ENCODE data around the gene NCKAP5. TPM values are rescaled to one million over a fixed set of nuclear protein-coding genes. Genes with fewer than 3 reads are reported as not detected.

Gene NCKAP5
- total and polyA plus RNA-seq, 9 of the 15 experiments (the other 6 are each of a cell fraction or from before 2014, with no cell fraction given) = not detected

- TF ChIP-seq CHCHD3 (CRISPR knock-in tag; IDR thresholded peaks at IDR 0.05) (no peak), RBM39 (optimal IDR thresholded peaks at IDR 0.05; ENCODE audit: low read depth, low read length) (no peak), RBM15 (IDR thresholded peaks at IDR 0.05; ENCODE audit: insufficient read depth, low read length) (no peak), THRA (IDR thresholded peaks at IDR 0.05) (no peak), ELF2 (CRISPR knock-in tag; IDR thresholded peaks at IDR 0.05) (no peak), SMARCA4 (IDR thresholded peaks at IDR 0.05) (no peak), PHTF2 (CRISPR knock-in tag; IDR thresholded peaks at IDR 0.05) (no peak), SMARCC2 (IDR thresholded peaks at IDR 0.05; ENCODE audit: low read depth) (no peak)
Observed at GRCh38 chr2:133198678-133199077, 369.6 kb downstream of the NCKAP5 start (continued).

- no peak overlapping the region for H3K9ac ChIP-seq (ENCODE audit: insufficient read depth in 1 of 2, low read depth in 2 of 2, low read length in 2 of 2)
- ChIA-PET CTCF (ENCODE audit: low intra/inter-chr PET ratio) (no interaction called here), POLR2A (interaction anchor here (0.6 kb wide), 1 partner anchor 1708 kb away, joined by 3 read pairs; no protein-coding TSS in a partner anchor)
- H3K27ac ChIP-seq (ENCODE audit: extremely low read depth, low read depth, low read length) = no peak overlapping the region
- in situ Hi-C loops (cut with MboI) (no loop called here), intact Hi-C loops (cut with micrococcal nuclease) (no loop called here)
- no peaks in the 10 kb centered on the region for H3K9me1 ChIP-seq (ENCODE audit: control insufficient read depth, insufficient read depth, low read length)
- no peak overlapping the region for H3K4me3 ChIP-seq
- no peak for FAIRE-seq
- H3K79me2 ChIP-seq (ENCODE audit: control insufficient read depth, insufficient read depth, low read length) = no peaks in the 10 kb centered on the region
- no peaks in the 10 kb centered on the region for H3K36me3 ChIP-seq (ENCODE audit: control insufficient read depth, insufficient read depth, low read length)
- no peaks in the 10 kb centered on the region for H3K9me3 ChIP-seq (replicated peaks; ENCODE audit: control insufficient read depth, insufficient read depth, low read depth, low read length)
- H2AFZ ChIP-seq (ENCODE audit: low read depth, low read length) = no peak overlapping the region
- no peak overlapping the region for H3K4me2 ChIP-seq (ENCODE audit: insufficient read depth, low read length)
- H4K20me1 ChIP-seq (replicated peaks; ENCODE audit: control insufficient read depth, insufficient read depth, low read length) = no peaks in the 10 kb centered on the region
- no TSS peak for BruUV-seq (replicated peaks)
- no peaks in the 10 kb centered on the region for H3K4me1 ChIP-seq (replicated peaks in 1 of 2; ENCODE audit: control insufficient read depth in 2 of 2, insufficient read depth in 2 of 2, low read length in 2 of 2)
- DNase-seq (ENCODE audit: extremely low read depth in 1 of 4, low spot score in 3 of 4) = no peak
- H3K27me3 ChIP-seq (ENCODE audit: control insufficient read depth in 2 of 2, insufficient read depth in 2 of 2, low read length in 2 of 2) = no peaks in the 10 kb centered on the region
- no peak for TF ChIP-seq ZBED1 (IDR thresholded peaks at IDR 0.05)
- TF ChIP-seq KLF1 (tag; IDR thresholded peaks at IDR 0.05) = no peak
- no peak for ATAC-seq
- WGBS (ENCODE audit: insufficient coverage, low coverage, missing lambda C conversion rate) = 0% methylated on average over 2 of the region's 2 CpGs
Observed at GRCh38 chr2:133197156-133197555, 371.1 kb downstream of the NCKAP5 start.

All from K562 (cell line).